HCT116 (cell line): ENCODE data around the gene AKNAD1.

Source experiments
- CBX3 ChIP-seq: IDR thresholded peaks from 2 replicates; pipeline ENCODE4 v1.6.1; 2012; ENCODE audit warnings: low read depth
- EZH2 ChIP-seq: fragments of 200-600 bp; sonication (generic); IDR thresholded peaks from 2 replicates; pipeline ENCODE4 v1.6.1; 2017; ENCODE audit warnings: antibody characterized with exemption, mixed run types
- EZH2phosphoT487 ChIP-seq: fragments of 200-600 bp; IDR thresholded peaks from 2 replicates; pipeline ENCODE4 v1.6.1; 2018; ENCODE audit warnings: antibody characterized with exemption, borderline replicate concordance
- POLR2A ChIP-seq: IDR thresholded peaks from 2 replicates; pipeline ENCODE4 v1.7.0; 2011; ENCODE audit warnings: borderline replicate concordance; ENCODE audit not compliant: insufficient read depth, insufficient read length; ENCODE audit errors: extremely low read depth
- POLR2AphosphoS5 ChIP-seq: IDR thresholded peaks from 2 replicates; pipeline ENCODE4 v1.6.1; 2011; ENCODE audit warnings: mild to moderate bottlenecking, low read depth, low read length, moderate library complexity
- SRF ChIP-seq: IDR thresholded peaks from 2 replicates; pipeline ENCODE4 v1.6.1; 2012; ENCODE audit warnings: low read depth
- TCF7L2 ChIP-seq: IDR thresholded peaks from 2 replicates; pipeline ENCODE4 v1.7.0; 2011; ENCODE audit warnings: borderline replicate concordance, inconsistent platforms; ENCODE audit not compliant: insufficient read depth, insufficient read length; ENCODE audit errors: extremely low read depth
- YY1 ChIP-seq: IDR thresholded peaks from 2 replicates; pipeline ENCODE4 v1.6.1; 2011; ENCODE audit warnings: low read length, low read depth, moderate library complexity, mild to moderate bottlenecking; ENCODE audit not compliant: insufficient replicate concordance; ENCODE audit errors: extremely low read depth
- TF ChIP-seq, protein P1 (sequence below), 3 experiments: fragments of 200-600 bp in 1 of 3; sonication (generic) in 1 of 3; IDR thresholded peaks in 2 of 3; conservative IDR thresholded peaks in 1 of 3; 2 replicates each; pipeline ENCODE4 v1.5.1; 2012 to 2017; ENCODE audit warnings: low read depth in 2 of 3, low read length in 2 of 3, antibody characterized with exemption in 1 of 3, borderline replicate concordance in 1 of 3, control low read depth in 1 of 3, mild to moderate bottlenecking in 1 of 3, mixed read lengths in 1 of 3, mixed run types in 1 of 3, moderate library complexity in 1 of 3; ENCODE audit not compliant: insufficient read depth in 1 of 3

DNA sequence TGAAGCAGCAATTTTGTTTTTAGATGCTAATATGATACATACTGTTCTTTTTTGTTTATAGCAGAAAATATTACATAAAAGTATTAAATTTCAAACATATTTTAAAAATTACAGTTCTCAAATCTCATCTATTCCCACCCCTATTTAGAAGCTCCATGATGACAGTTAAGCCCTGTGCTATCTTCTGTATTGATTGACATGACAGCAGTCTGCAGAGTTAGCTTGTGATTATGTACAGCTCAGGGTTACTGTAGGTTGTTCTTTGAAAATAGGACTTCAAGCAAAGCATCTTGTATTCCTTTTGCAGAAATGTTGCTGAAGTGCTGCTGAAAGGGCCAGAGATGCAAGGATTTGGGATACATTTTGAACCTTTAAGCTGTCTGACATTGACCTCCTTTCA, 28.1 kb upstream of the AKNAD1 start:
- TF ChIP-seq, protein P1, sequence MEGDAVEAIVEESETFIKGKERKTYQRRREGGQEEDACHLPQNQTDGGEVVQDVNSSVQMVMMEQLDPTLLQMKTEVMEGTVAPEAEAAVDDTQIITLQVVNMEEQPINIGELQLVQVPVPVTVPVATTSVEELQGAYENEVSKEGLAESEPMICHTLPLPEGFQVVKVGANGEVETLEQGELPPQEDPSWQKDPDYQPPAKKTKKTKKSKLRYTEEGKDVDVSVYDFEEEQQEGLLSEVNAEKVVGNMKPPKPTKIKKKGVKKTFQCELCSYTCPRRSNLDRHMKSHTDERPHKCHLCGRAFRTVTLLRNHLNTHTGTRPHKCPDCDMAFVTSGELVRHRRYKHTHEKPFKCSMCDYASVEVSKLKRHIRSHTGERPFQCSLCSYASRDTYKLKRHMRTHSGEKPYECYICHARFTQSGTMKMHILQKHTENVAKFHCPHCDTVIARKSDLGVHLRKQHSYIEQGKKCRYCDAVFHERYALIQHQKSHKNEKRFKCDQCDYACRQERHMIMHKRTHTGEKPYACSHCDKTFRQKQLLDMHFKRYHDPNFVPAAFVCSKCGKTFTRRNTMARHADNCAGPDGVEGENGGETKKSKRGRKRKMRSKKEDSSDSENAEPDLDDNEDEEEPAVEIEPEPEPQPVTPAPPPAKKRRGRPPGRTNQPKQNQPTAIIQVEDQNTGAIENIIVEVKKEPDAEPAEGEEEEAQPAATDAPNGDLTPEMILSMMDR (IDR thresholded peaks at IDR 0.05 in 2 of 3, conservative IDR thresholded peaks at IDR 0.05 in 1 of 3; ENCODE audit: borderline replicate concordance in 1 of 3, insufficient read depth in 1 of 3, low read depth in 2 of 3, low read length in 2 of 3): no peak
- TF ChIP-seq POLR2AphosphoS5 (no peak), TCF7L2 (no peak), EZH2phosphoT487 (no peak), POLR2A (no peak), EZH2 (no peak), YY1 (no peak), CBX3 (no peak), SRF (no peak)
